Umbilical cord (tissue), 2 donors: ENCODE measurements around the gene UNC13D. TPM values are rescaled to one million over a fixed set of nuclear protein-coding genes. Genes with fewer than 3 reads are reported as not detected.
"Not testable (repeated sequence)": the region's sequence is repeated elsewhere in the genome, so short reads cannot be mapped to it uniquely, and the experiment has no call there.

Source experiments
- DNase-seq: peaks from one replicate; pipeline ENCODE4 v3.0.0-alpha.2; 2015; ENCODE audit warnings: low spot score
- total RNA-seq: library from RNA; depleted of rRNA; stranded (reverse); fragments of >200 nt; gene quantifications from one replicate; pipeline ENCODE4 v1.2.3, GENCODE V29; 2014; ENCODE audit warnings: low replicate concordance; ENCODE audit not compliant: insufficient read depth

The UNC13D gene
- total RNA-seq, 1 donor from 2014 or later = 8.9 TPM

DNA sequence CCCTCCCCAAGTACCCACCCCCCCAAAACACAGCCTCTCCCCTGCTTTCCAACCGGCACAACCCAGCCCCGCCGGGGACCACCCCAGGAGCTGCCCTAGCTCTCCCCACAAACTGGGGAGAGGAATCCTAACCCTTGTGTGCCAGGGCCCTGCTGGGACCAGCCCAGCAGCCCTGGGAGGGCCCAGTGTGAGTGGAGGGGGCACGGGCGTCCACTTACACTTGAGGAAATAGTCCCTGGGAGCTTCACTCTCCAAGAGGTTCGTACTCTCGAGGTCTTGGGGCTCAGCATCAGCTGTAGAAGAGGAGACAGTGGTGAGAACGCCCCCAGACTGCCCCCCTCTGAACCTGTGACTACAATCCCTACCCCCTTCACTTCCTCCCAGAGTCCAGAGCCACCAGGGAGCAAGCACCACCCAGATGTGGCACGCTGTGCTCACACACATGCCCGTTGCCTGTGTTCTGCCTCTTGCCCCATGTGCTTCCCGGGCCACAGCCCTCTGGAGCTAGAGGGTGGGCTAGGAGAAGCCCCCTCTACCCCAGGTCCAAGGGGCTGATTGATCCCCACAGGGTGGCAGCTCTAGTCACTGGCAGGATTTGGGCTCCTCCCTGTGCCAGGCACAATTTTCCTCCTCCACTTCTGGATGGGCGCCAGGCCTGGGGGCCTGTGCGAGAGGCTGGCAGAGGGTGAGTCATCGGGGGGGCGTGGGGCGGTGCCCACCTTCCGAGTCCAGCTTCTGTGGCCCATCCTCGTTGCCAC is 31.2 kb upstream of the UNC13D start:
- no peak for DNase-seq

GRCh38 chr17:75874323-75875181 is 30.3 kb upstream of the UNC13D start:
- DNase-seq = no peak

GRCh38 chr17:75873587-75874322 is 29.6 kb upstream of the UNC13D start:
- DNase-seq = no peak

- DNase-seq = peak; percentile 94
These were observed 28.5 kb upstream of the UNC13D start for GRCh38 chr17:75872434-75873351.

DNA sequence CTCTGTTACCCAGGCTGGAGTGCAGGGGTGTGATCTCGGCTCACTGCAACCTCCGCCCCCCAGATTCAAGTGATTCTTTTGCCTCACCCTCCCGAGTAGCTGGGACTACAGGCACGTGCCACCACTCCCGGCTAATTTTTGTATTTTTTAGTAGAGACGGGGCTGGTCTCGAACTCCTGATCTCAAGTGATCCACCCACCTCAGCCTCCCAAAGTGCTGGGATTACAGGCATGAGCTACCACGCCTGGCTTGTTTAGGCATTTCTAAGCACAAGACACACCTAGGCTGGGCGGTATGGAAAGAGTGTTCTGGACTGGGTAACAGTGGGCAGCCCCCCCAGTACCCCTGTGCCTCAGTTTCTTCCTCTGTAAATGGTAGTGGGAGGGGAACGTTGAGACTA is 26.0 kb upstream of the UNC13D start:
- not testable (repeated sequence) for DNase-seq

GRCh38 chr17:75869282-75870141 is 25.3 kb upstream of the UNC13D start:
- no peak for DNase-seq

- not testable (repeated sequence) for DNase-seq
These were observed 24.6 kb upstream of the UNC13D start for GRCh38 chr17:75868730-75869281.

GRCh38 chr17:75865404-75866188 is 21.4 kb upstream of the UNC13D start:
- DNase-seq = not testable (repeated sequence)

GRCh38 chr17:75864887-75865286 is 20.7 kb upstream of the UNC13D start:
- not testable (repeated sequence) for DNase-seq

DNA sequence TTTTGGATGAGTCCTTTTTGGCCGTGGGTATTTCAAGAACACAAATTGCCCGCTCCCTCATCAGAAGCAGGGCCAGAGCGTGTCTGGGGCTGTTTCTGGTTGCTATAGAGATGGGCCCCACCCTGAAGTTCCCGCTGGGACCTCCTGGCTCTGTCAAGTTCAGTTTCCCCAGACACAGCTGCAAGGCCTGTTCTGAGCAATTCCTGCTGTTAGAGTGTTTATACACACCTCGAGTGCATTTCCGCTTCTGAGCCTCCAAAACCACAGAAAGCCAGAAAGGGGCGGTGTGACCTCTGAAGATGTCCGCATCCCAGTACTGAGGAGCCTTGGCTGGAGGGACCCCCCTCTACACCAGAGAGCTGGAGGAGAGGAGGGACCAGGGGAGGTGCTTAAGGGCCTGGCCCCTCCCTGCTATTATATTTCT is 20.3 kb upstream of the UNC13D start:
- peak; percentile 87 for DNase-seq

GRCh38 chr17:75861927-75862317 is 17.7 kb upstream of the UNC13D start:
- no peak for DNase-seq

GRCh38 chr17:75859358-75859757 is 15.2 kb upstream of the UNC13D start:
- DNase-seq = not testable (repeated sequence)

DNA sequence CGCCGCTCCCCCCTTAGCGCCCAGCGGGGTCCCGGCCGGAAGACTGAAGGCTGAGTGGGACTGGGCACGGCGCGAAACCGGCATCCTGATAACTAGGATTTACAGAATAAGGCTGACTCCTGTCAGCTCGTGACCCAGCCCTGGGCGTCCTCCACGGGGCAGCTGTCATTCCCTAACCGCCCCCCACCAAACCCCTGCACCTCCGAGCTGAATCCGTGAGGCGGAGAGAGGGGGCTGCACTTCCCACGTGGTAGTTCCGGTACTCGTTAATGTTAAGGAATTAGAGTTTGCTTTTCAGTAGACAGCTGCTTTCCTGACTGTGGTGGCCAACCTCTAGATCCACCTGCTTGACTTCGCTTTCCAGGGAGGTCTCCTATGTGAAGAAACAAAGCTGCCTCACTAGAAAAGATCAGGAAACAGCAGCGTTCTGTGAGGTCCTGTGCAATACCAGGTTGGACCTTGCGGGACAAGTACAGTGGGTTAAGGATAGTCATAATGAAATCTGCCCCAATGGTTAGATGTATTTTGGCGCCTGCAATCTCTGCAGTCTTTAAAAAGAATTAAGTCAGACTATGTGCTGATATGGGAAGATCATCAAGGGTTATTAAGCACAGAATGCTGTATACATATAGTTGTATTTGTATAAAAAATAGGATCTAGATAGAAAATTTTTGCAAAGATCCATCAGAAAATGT is 12.0 kb upstream of the UNC13D start:
- DNase-seq = no peak

- DNase-seq = peak; percentile 100
These were observed 11.3 kb upstream of the UNC13D start, which contains the start of gene WBP2 for GRCh38 chr17:75855310-75856061. WBP2 (minus strand) TSS chr17:75855335; CDS start chr17:75855297, 38 bp downstream.

GRCh38 chr17:75854881-75855309 is 10.7 kb upstream of the UNC13D start:
- DNase-seq = no peak

- DNase-seq = peak; percentile 58
These were observed 10.0 kb upstream of the UNC13D start for GRCh38 chr17:75854101-75854748.

GRCh38 chr17:75853433-75853832 is 9.2 kb upstream of the UNC13D start:
- DNase-seq = no peak
